GM18508 (cell line): Measurements from ENCODE around the gene HPSE.

Source experiments
- ATAC-seq: cut with Tn5 transposase; IDR thresholded peaks from one replicate; pipeline ENCODE4 v1.9.1; 2021; ENCODE audit warnings: moderate number of reproducible peaks; ENCODE audit not compliant: insufficient read depth, unreplicated experiment

HPSE gene

GRCh38 chr4:83334425-83335241 is at the start of gene HPSE:
HPSE (minus strand) TSS chr4:83334848; CDS start chr4:83334782, 66 bp downstream.
- ATAC-seq = no peak

- ATAC-seq = no peak
These were observed 48.2 kb upstream of the HPSE start for GRCh38 chr4:83382850-83383249.

- ATAC-seq = no peak
These were observed 46.5 kb upstream of the HPSE start for GRCh38 chr4:83381173-83381572.

GRCh38 chr4:83378419-83378818 is 43.8 kb upstream of the HPSE start:
- ATAC-seq = no peak

- no peak for ATAC-seq
These were observed 38.3 kb upstream of the HPSE start for GRCh38 chr4:83372931-83373330.

GRCh38 chr4:83371936-83372335 is 37.3 kb upstream of the HPSE start:
- no peak for ATAC-seq

- ATAC-seq = no peak
These were observed 36.6 kb upstream of the HPSE start for GRCh38 chr4:83371235-83371634.

GRCh38 chr4:83370640-83370906 is 35.9 kb upstream of the HPSE start:
- ATAC-seq = no peak

- no peak for ATAC-seq
These were observed 35.4 kb upstream of the HPSE start for GRCh38 chr4:83369831-83370639.

GRCh38 chr4:83364312-83364711 is 29.7 kb upstream of the HPSE start:
- no peak for ATAC-seq

- ATAC-seq = no peak
These were observed 28.1 kb upstream of the HPSE start for GRCh38 chr4:83362492-83363329.

GRCh38 chr4:83361416-83362103 is 26.9 kb upstream of the HPSE start:
- ATAC-seq = no peak

- ATAC-seq = no peak
These were observed 25.4 kb upstream of the HPSE start for GRCh38 chr4:83360018-83360417.

- no peak for ATAC-seq
These were observed 23.8 kb upstream of the HPSE start for GRCh38 chr4:83358410-83358809.

- ATAC-seq = no peak
These were observed 22.4 kb upstream of the HPSE start for GRCh38 chr4:83356899-83357661.

GRCh38 chr4:83353516-83353915 is 18.9 kb upstream of the HPSE start:
- no peak for ATAC-seq

GRCh38 chr4:83348074-83348473 is 13.4 kb upstream of the HPSE start:
- no peak for ATAC-seq

- no peak for ATAC-seq
These were observed 7.8 kb upstream of the HPSE start for GRCh38 chr4:83342476-83342875.

- ATAC-seq = peak; percentile 78
These were observed 6.2 kb upstream of the HPSE start for GRCh38 chr4:83340692-83341343.
